H1 (cell line): ENCODE data around the gene ZGRF1. TPM values are rescaled to one million over a fixed set of nuclear protein-coding genes. Genes with fewer than 3 reads are reported as not detected.

Experiments
- TAF7 ChIP-seq: optimal IDR thresholded peaks from 2 replicates; pipeline ENCODE3; 2011; ENCODE audit warnings: low read depth, mild to moderate bottlenecking, inconsistent platforms, low read length, moderate library complexity, borderline replicate concordance
- YY1 ChIP-seq: IDR thresholded peaks from 2 replicates; pipeline ENCODE4 v1.6.1; 2011; ENCODE audit warnings: low read depth, mild to moderate bottlenecking, low read length
- polyA plus RNA-seq, 7 experiments: library from polyadenylated mRNA; depleted of rRNA in 3 of 7; stranded (reverse) in 5 of 7; unstranded in 2 of 7; fragments of >200 nt in 5 of 7; fragments of 200-250 nt in 2 of 7; gene quantifications; 1 replicate in 5 of 7; 2 replicates in 1 of 7; 4 replicates in 1 of 7; pipeline versions ENCODE4 v1.2.1 to v1.2.3, GENCODE V29; 2011 to 2013; ENCODE audit warnings: missing spikeins in 2 of 7, mixed read lengths in 2 of 7
- total RNA-seq: library from RNA; stranded (reverse); fragmentation: NEBNext Ultra II Directional; extraction: Animal tissue kit (Norgen Biotek cat#: 25700); gene quantifications from 2 replicates; pipeline ENCODE4 v1.2.1, GENCODE V29; 2021

The ZGRF1 gene
- total and polyA plus RNA-seq, 2 of the 8 experiments (the other 6 are each of a cell fraction or from before 2014, with no cell fraction given): 12.0 to 44.6 TPM

DNA sequence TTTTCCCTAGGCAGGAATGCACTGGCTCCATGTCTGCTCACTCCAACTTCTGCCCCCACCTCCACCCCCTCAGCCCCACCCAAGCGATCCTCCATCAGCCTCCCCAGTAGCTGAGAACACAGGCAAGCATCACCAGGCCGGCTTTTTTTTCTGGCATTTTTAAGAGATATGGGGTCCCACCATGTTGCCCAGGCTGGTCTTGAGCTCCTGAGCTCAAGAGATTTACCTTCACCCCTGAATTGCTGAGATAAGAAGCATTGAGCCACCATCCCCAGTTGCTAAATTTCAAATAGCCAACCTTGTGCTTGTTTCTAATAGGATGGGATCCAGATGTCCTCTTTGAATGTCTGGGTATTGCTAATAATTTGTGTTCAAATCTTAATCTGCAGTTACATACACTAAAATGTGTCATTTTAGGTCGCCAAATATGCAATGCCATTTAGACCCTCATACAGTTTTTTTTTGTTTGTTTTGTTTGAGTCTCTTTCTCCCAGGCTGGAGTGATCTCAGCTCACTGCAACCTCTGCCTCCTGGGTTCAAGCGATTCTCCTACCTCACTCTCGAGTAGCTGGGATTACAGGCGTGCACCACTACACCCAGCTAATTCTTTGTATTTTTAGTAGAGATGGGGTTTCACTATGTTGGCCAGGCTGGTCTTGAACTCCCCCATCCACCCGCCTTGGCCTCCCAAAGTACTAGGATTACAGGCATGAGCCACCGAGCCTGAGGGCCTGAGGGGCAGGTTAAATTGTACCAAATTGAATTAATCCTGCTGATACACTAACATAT is 9.0 kb upstream of the ZGRF1 start (continued):
- peak; percentile 67 for TF ChIP-seq YY1
- TF ChIP-seq TAF7: peak; percentile 97
